ENCODE measurements around the gene UNG.
A peak's percentile ranks its signal among the peaks of the same experiment; 100 is the strongest.

The UNG gene

DNA sequence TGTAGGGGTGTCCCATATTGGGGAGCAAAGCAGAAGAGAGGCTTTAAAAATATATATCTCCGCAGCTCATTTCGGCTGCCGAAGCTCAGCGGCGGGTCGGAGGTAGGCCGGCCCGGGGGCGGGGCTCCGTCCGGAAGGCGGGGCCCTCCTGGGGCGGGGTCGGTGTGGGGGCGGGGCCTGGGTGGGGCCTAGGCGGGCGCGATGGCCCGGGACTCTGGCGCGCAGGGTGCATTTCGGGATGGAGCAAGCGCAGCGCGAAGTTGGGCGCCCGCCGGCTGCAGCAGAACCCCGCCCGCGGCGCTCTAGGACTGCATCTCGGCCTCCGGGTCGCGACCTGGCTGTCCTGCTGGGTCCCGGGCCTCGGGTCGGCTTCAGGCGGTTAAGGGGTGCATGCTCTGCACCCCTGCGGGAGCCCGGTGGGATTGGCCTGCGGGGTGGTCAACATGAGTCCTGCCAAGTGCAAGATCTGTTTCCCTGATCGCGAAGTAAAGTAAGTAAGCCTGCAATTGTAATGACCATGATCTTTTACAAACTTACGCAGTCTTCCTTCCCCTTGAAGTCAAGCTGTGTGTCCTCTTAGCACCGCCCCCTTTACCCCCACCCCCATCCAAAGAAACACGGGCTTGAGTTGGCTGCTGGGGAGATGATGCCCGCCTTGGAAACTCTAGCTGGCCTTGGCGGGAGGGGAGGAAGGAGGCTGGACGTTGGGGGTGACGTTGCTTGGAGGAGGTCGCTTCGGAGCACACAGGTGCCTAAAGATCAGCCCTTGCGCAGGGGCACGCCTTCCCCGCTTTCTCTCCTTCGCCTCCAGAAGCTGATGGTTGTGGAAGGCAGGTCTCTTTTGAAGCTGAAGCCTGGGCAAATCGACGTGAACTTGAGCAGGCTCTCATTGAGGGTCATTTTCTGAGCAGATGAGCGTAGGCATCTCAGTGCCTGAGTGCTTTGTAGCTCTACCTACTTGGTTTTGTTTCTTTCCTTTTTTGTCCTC lies 57.3 kb downstream of the UNG start:
- DNase-seq (ENCODE audit: low read depth in 2 of 2): peak; percentile 64 to 73

DNA sequence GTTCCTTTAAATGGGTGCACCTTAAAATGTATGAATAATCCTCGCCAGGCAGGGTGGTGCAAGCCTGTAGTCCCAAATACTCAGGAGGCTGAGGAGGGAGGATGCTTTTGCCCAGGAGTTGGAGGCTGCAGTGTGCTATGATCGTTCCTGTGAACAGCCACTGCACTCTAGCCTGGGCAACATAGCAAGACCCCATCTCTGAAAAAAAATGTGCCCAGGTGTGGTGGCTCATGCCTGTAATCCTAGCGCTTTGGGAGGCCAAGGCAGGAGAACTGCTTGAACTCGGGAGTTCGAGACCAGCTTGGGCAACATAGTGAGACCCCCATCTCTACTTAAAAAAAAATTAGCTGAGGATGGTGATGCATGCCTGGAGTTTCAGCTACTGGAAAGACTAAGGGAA lies 58.6 kb downstream of the UNG start:
- DNase-seq (ENCODE audit: low read depth in 2 of 2): no peak

DNA sequence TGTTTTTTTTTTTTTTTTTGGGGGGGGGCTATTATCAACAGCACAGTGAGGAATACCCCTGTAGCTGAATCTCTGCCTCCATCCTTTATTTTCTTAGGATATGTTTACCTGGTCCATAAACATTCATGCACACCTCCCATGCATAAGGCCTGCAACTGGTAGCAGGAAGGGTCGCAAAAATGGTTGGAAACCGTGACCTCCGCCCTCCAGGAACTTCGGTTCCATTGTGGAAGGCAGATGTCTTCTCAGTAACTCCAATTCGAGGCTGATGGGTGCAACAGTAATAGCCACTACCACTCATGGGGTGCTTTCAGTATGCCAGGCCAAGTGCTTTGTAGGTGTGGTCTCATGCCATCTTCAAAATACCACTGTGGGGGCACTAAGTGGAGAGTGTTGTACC lies 59.2 kb downstream of the UNG start:
- no peak for DNase-seq (ENCODE audit: low read depth in 2 of 2)

DNA sequence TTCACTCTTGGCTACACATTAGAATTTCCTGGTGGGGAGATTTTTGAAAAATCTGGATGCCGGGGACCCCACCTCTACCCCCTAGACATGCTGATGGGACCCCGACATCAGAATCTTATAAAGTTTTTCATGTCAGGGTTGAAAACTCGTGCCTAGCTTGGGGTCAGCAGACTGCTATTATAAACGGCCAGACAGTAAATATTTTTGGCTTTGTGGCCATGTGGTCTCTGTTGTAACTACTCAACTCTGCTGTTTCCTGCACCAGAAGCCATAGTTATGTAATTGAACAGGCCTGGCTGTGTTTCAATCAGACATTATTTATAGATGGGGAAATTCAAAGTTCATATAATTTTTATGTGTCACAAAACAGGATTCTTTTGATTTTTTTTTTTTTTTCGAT lies 60.6 kb downstream of the UNG start:
- DNase-seq (ENCODE audit: low read depth in 2 of 2): no peak

DNA sequence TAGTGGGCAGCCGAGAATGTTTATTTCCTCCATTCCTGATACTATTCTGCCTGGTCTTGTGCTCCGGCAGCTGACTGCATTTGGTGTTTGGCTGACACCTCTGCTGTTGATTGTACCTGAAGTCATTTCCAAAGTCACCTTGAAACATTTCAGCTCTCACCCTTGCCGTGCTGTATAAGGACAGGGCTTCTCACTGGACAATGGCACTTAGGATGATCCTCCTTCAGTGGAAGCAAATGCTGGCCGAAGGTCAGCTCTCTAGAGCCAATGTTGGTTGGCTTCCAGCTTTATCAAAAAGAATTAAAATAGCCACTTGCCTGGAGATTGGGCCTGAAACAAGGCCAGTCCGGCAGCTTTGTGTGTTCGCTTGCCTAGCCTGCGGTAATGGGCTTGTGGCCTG lies 63.0 kb downstream of the UNG start:
- no peak for DNase-seq (ENCODE audit: low read depth in 2 of 2)
